Esophagus muscularis mucosa (tissue), 3 donors: Measurements from ENCODE around the gene IFFO2.

Source experiments
- CTCF ChIP-seq, 3 experiments: fragments of 200-600 bp in 2 of 3; fragments of 450-650 bp in 1 of 3; sonication (generic) in 2 of 3; IDR thresholded peaks; one replicate each; pipeline ENCODE4 v1.5.1; 2017 to 2019; ENCODE audit warnings: antibody characterized with exemption in 3 of 3, mild to moderate bottlenecking in 2 of 3, moderate library complexity in 1 of 3
- POLR2A ChIP-seq: fragments of 450-650 bp; IDR thresholded peaks from one replicate; pipeline ENCODE4 v1.6.1; 2017; ENCODE audit warnings: antibody characterized with exemption, moderate library complexity, mild to moderate bottlenecking, low read depth

GRCh38 chr1:18875796-18876128 lies 80.7 kb downstream of the IFFO2 start:
- TF ChIP-seq POLR2A = no peak
- TF ChIP-seq CTCF (IDR thresholded peaks at IDR 0.05) = no peak
